Measurements from ENCODE around the gene B3GALT6.

DNA sequence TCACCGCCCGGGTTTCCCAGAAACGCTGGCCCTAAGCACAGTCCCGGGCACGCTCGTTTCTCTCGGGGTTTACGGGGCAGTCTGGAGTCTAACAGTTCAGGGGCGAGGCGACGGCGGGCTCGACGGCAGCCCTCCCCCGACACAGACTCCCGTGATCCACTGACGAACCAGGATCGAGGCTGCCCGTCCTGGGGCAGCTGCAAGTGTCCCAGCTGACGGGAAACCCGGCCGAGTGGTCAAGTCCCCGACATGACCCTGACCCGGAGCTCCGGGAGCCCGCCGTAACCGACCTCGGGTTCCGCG is 41.1 kb downstream of the B3GALT6 start:
- TF ChIP-seq POLR2A (IDR thresholded peaks at IDR 0.05): no peak
- TF ChIP-seq, protein P1, sequence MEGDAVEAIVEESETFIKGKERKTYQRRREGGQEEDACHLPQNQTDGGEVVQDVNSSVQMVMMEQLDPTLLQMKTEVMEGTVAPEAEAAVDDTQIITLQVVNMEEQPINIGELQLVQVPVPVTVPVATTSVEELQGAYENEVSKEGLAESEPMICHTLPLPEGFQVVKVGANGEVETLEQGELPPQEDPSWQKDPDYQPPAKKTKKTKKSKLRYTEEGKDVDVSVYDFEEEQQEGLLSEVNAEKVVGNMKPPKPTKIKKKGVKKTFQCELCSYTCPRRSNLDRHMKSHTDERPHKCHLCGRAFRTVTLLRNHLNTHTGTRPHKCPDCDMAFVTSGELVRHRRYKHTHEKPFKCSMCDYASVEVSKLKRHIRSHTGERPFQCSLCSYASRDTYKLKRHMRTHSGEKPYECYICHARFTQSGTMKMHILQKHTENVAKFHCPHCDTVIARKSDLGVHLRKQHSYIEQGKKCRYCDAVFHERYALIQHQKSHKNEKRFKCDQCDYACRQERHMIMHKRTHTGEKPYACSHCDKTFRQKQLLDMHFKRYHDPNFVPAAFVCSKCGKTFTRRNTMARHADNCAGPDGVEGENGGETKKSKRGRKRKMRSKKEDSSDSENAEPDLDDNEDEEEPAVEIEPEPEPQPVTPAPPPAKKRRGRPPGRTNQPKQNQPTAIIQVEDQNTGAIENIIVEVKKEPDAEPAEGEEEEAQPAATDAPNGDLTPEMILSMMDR (IDR thresholded peaks at IDR 0.05): no peak
